ENCODE measurements around the gene CORO2B. TPM values are rescaled to one million over a fixed set of nuclear protein-coding genes. Genes with fewer than 3 reads are reported as not detected.
A peak's percentile ranks its signal among the peaks of the same experiment; 100 is the strongest.

CORO2B gene
- polyA plus RNA-seq, 3 donors: 0.03 TPM; not detected in 2

- H3K4me1 ChIP-seq (ENCODE audit: control insufficient read depth in 1 of 2, insufficient read depth in 2 of 2, low read length in 2 of 2): peaks cover 16 to 22% of the 10 kb centered on the region in 2 donors
- no peak overlapping the region for H3K9ac ChIP-seq (ENCODE audit: insufficient read depth, low read length, poor library complexity, severe bottlenecking)
- no peak overlapping the region for H3K27ac Mint-ChIP-seq
- peaks cover 0 to 2% (median 0%) of the 10 kb centered on the region in 7 donors for H3K9me3 Mint-ChIP-seq
- no peak for TF ChIP-seq CTCF (IDR thresholded peaks at IDR 0.05)
- no peak for DNase-seq
- no peak overlapping the region for H3K27ac ChIP-seq (ENCODE audit: low read depth in 1 of 2, low read length in 2 of 2)
- peaks cover 0 to 3% of the 10 kb centered on the region in 2 donors for H3K9me3 ChIP-seq (replicated peaks in 1 of 2; ENCODE audit: control insufficient read depth in 1 of 2, insufficient read depth in 1 of 2, low read length in 2 of 2)
- H3K4me1 Mint-ChIP-seq: peaks cover 17% of the 10 kb centered on the region
- no peak overlapping the region for H3K4me3 ChIP-seq (replicated peaks in 1 of 3; ENCODE audit: low read depth in 2 of 3, low read length in 3 of 3)
- H3K4me3 Mint-ChIP-seq: no peak overlapping the region
- peaks cover 18 to 49% (median 27%) of the 10 kb centered on the region in 3 donors for H3K27me3 Mint-ChIP-seq (ENCODE audit: low read depth in 3 of 3)
- WGBS (ENCODE audit: insufficient coverage): 97% methylated on average over 3 of the region's 6 CpGs
- H2AFZ ChIP-seq (ENCODE audit: insufficient read depth, low read depth, low read length, poor library complexity, severe bottlenecking): no peak overlapping the region
- no peak overlapping the region for H3K4me2 ChIP-seq (replicated peaks; ENCODE audit: extremely low read depth, low read length, poor library complexity, severe bottlenecking)
- peaks cover 4 to 9% of the 10 kb centered on the region in 2 donors for H3K27me3 ChIP-seq (ENCODE audit: control insufficient read depth in 2 of 2, insufficient read depth in 2 of 2, low read length in 2 of 2)
- no peaks in the 10 kb centered on the region for H4K20me1 ChIP-seq (ENCODE audit: insufficient read depth, low read length)
- H3K79me2 ChIP-seq (ENCODE audit: insufficient read depth, low read length): no peaks in the 10 kb centered on the region
- no peaks in the 10 kb centered on the region for H3K36me3 Mint-ChIP-seq
- intact Hi-C loops (cut with micrococcal nuclease): no loop called here
- H3K36me3 ChIP-seq (replicated peaks in 1 of 2; ENCODE audit: control insufficient read depth in 1 of 2, insufficient read depth in 2 of 2, low read length in 2 of 2): no peaks in the 10 kb centered on the region
These were observed 4.2 kb upstream of the CORO2B start for GRCh38 chr15:68574629-68575028.

GRCh38 chr15:68576235-68576892 is 2.4 kb upstream of the CORO2B start:
- H3K9ac ChIP-seq (ENCODE audit: insufficient read depth, low read length, poor library complexity, severe bottlenecking): no peak overlapping the region
- no peak for DNase-seq
- peaks cover 0 to 5% of the 10 kb centered on the region in 2 donors for H3K9me3 ChIP-seq (replicated peaks in 1 of 2; ENCODE audit: control insufficient read depth in 1 of 2, insufficient read depth in 1 of 2, low read length in 2 of 2)
- Mint-ChIP-seq H3K4me1 (peaks cover 19% of the 10 kb centered on the region), H3K4me3 (peak overlapping the region in 1 of 2 donors; percentile 43), H3K27me3 (ENCODE audit: low read depth in 3 of 3) (peaks cover 35 to 64% (median 43%) of the 10 kb centered on the region in 3 donors), H3K9me3 (peaks cover 0 to 3% (median 0%) of the 10 kb centered on the region in 7 donors), H3K36me3 (peaks cover 3 to 8% of the 10 kb centered on the region in 2 donors), H3K27ac (no peak overlapping the region)
- H3K36me3 ChIP-seq (replicated peaks in 1 of 2; ENCODE audit: control insufficient read depth in 1 of 2, insufficient read depth in 2 of 2, low read length in 2 of 2): no peaks in the 10 kb centered on the region
- TF ChIP-seq CTCF (IDR thresholded peaks at IDR 0.05): no peak
- no peak overlapping the region for H3K27ac ChIP-seq (ENCODE audit: low read depth in 1 of 2, low read length in 2 of 2)
- peaks cover 9 to 27% of the 10 kb centered on the region in 2 donors for H3K27me3 ChIP-seq (ENCODE audit: control insufficient read depth in 2 of 2, insufficient read depth in 2 of 2, low read length in 2 of 2)
- peaks cover 16 to 22% of the 10 kb centered on the region in 2 donors for H3K4me1 ChIP-seq (ENCODE audit: control insufficient read depth in 1 of 2, insufficient read depth in 2 of 2, low read length in 2 of 2)
- no peaks in the 10 kb centered on the region for H4K20me1 ChIP-seq (ENCODE audit: insufficient read depth, low read length)
- H3K4me3 ChIP-seq (replicated peaks in 1 of 3; ENCODE audit: low read depth in 2 of 3, low read length in 3 of 3): no peak overlapping the region
- no peak overlapping the region for H2AFZ ChIP-seq (ENCODE audit: insufficient read depth, low read depth, low read length, poor library complexity, severe bottlenecking)
- WGBS (ENCODE audit: insufficient coverage): 89% methylated on average over 4 of the region's 5 CpGs
- no peaks in the 10 kb centered on the region for H3K79me2 ChIP-seq (ENCODE audit: insufficient read depth, low read length)
- intact Hi-C loops (cut with micrococcal nuclease): no loop called here
- H3K4me2 ChIP-seq (replicated peaks; ENCODE audit: extremely low read depth, low read length, poor library complexity, severe bottlenecking): no peak overlapping the region

Data from CD14-positive monocyte (primary cell).